Head of caudate nucleus (tissue), 42 donors: Measurements from ENCODE around the gene ZNF74.
"Not testable (repeated sequence)": the region's sequence is repeated elsewhere in the genome, so short reads cannot be mapped to it uniquely, and the experiment has no call there.

Source experiments
- DNase-seq, 42 donors: peaks; one replicate each; pipeline versions ENCODE4 v3.0.0 to v3.0.0-alpha.2; 2020 to 2021; ENCODE audit warnings: mixed read lengths in 7 of 42
- intact Hi-C: fragments of 100-400 bp; cut with DNase I; formaldehyde crosslinking; loops from one replicate; pipeline ENCODE4 v1.15.0; 2022

Gene ZNF74

GRCh38 chr22:20436768-20437612, 43.0 kb downstream of the ZNF74 start:
- intact Hi-C loops, result no loop called here
- DNase-seq, result peak in 1 of 42 donors; percentile 27

- DNase-seq, result peak in 1 of 42 donors; percentile 26
- intact Hi-C loops, result no loop called here
These were observed 43.9 kb downstream of the ZNF74 start, which contains the start of gene SCARF2 for GRCh38 chr22:20437613-20438426. Gene SCARF2, minus strand, starts transcription at chr22:20437825. Its CDS starts 71 bp downstream, at chr22:20437754.

- no peak for DNase-seq
- intact Hi-C loops, result no loop called here
These were observed 44.4 kb downstream of the ZNF74 start for GRCh38 chr22:20438427-20438677.

- DNase-seq, result peak in 1 of 42 donors; percentile 25
- intact Hi-C loops, result no loop called here
These were observed 44.9 kb downstream of the ZNF74 start for GRCh38 chr22:20438678-20439492.

GRCh38 chr22:20439556-20439927, 45.6 kb downstream of the ZNF74 start:
- intact Hi-C loops, result no loop called here
- peak in 1 of 42 donors; percentile 16 for DNase-seq

GRCh38 chr22:20439928-20440575, 46.1 kb downstream of the ZNF74 start:
- intact Hi-C loops, result no loop called here
- peak in 1 of 42 donors; percentile 8 for DNase-seq

GRCh38 chr22:20440637-20441591, 47.0 kb downstream of the ZNF74 start:
- intact Hi-C loops, result no loop called here
- DNase-seq, result no peak

- no peak for DNase-seq
- intact Hi-C loops, result no loop called here
These were observed 47.9 kb downstream of the ZNF74 start for GRCh38 chr22:20441631-20442484.

- intact Hi-C loops, result no loop called here
- no peak for DNase-seq
These were observed 48.7 kb downstream of the ZNF74 start for GRCh38 chr22:20442485-20443284.

GRCh38 chr22:20444325-20444724, 50.4 kb downstream of the ZNF74 start:
- intact Hi-C loops, result no loop called here

GRCh38 chr22:20446383-20446970, 52.5 kb downstream of the ZNF74 start:
- no peak for DNase-seq
- intact Hi-C loops, result no loop called here

More at GRCh38 chr22:20444325-20444724, 50.4 kb downstream of the ZNF74 start:
- no peak for DNase-seq

GRCh38 chr22:20448630-20449029, 54.7 kb downstream of the ZNF74 start:
- intact Hi-C loops, result no loop called here
- DNase-seq, result no peak

GRCh38 chr22:20449819-20450550, 56.0 kb downstream of the ZNF74 start:
- intact Hi-C loops, result no loop called here
- DNase-seq, result no peak

GRCh38 chr22:20450551-20450906, 56.6 kb downstream of the ZNF74 start:
- intact Hi-C loops, result no loop called here
- DNase-seq, result no peak

GRCh38 chr22:20451129-20451778, 57.3 kb downstream of the ZNF74 start:
- DNase-seq, result not testable (repeated sequence)

More at GRCh38 chr22:20451129-20451778, 57.3 kb downstream of the ZNF74 start:
- intact Hi-C loops, result not testable (repeated sequence)
